ENCODE results near the gene P2RX3. TPM values are rescaled to one million over a fixed set of nuclear protein-coding genes. Genes with fewer than 3 reads are reported as not detected.

P2RX3 gene
- total RNA-seq, 4 donors from 2014 or later: not detected

GRCh38 chr11:57403802-57404147, 65.6 kb downstream of the P2RX3 start:
- no peaks in the 10 kb centered on the region for H3K36me3 ChIP-seq
- no peaks in the 10 kb centered on the region for H3K9me3 ChIP-seq
- WGBS, 2 donors (ENCODE audit: low coverage in 1 of 2): 75% methylated on average over 2 of the region's 2 CpGs; no CpG with 5 or more reads in 1 of the 2 donors
- H3K27me3 ChIP-seq: no peaks in the 10 kb centered on the region
- H3K27ac ChIP-seq: no peak overlapping the region
- H3K4me1 ChIP-seq: peaks cover 0 to 10% (median 3%) of the 10 kb centered on the region in 4 donors
- TF ChIP-seq POLR2AphosphoS5 (IDR thresholded peaks at IDR 0.05) (no peak), EP300 (IDR thresholded peaks at IDR 0.05; ENCODE audit: low read depth) (no peak), POLR2A (IDR thresholded peaks at IDR 0.05) (no peak), CTCF (IDR thresholded peaks at IDR 0.05) (no peak)
- in situ Hi-C loops (cut with MboI; ENCODE audit: low pct_ligation_motif_present in 1 of 4, low pct_unique_long_range_greater_than_20kb in 1 of 4, low sequenced_read_pairs in 3 of 4): no loop called here
- intact Hi-C loops (cut with DNase I; ENCODE audit: low total_unique reads): no loop called here
- H3K4me3 ChIP-seq: no peak overlapping the region
- no peak for DNase-seq

GRCh38 chr11:57405271-57405860, 67.2 kb downstream of the P2RX3 start:
- Histone ChIP-seq H3K9me3 (no peaks in the 10 kb centered on the region), H3K36me3 (no peaks in the 10 kb centered on the region), H3K4me3 (no peak overlapping the region), H3K4me1 (peaks cover 0 to 9% (median 1%) of the 10 kb centered on the region in 4 donors), H3K27ac (no peak overlapping the region), H3K27me3 (no peaks in the 10 kb centered on the region)
- DNase-seq: no peak
- intact Hi-C loops (cut with DNase I; ENCODE audit: low total_unique reads): no loop called here
- no peak for TF ChIP-seq CTCF (IDR thresholded peaks at IDR 0.05)
- TF ChIP-seq POLR2AphosphoS5 (IDR thresholded peaks at IDR 0.05): no peak
- no peak for TF ChIP-seq EP300 (IDR thresholded peaks at IDR 0.05; ENCODE audit: low read depth)
- no peak for TF ChIP-seq POLR2A (IDR thresholded peaks at IDR 0.05)
- in situ Hi-C loops (cut with MboI; ENCODE audit: low pct_ligation_motif_present in 1 of 4, low pct_unique_long_range_greater_than_20kb in 1 of 4, low sequenced_read_pairs in 3 of 4): no loop called here
- 79 to 83% methylated on average over 1 to 4 of the region's 4 CpGs for WGBS, 2 donors (ENCODE audit: low coverage in 1 of 2)

- no peak overlapping the region for H3K27ac ChIP-seq
- intact Hi-C loops (cut with DNase I; ENCODE audit: low total_unique reads): no loop called here
- H3K9me3 ChIP-seq: no peaks in the 10 kb centered on the region
- in situ Hi-C loops (cut with MboI; ENCODE audit: low pct_ligation_motif_present in 1 of 4, low pct_unique_long_range_greater_than_20kb in 1 of 4, low sequenced_read_pairs in 3 of 4): no loop called here
- TF ChIP-seq CTCF (IDR thresholded peaks at IDR 0.05): no peak
- TF ChIP-seq POLR2AphosphoS5 (IDR thresholded peaks at IDR 0.05): no peak
- no peak for TF ChIP-seq POLR2A (IDR thresholded peaks at IDR 0.05)
- TF ChIP-seq EP300 (IDR thresholded peaks at IDR 0.05; ENCODE audit: low read depth): no peak
- peaks cover 0 to 7% (median 0%) of the 10 kb centered on the region in 4 donors for H3K4me1 ChIP-seq
- 63 to 68% methylated on average over 4 of the region's 4 CpGs for WGBS, 2 donors (ENCODE audit: low coverage in 1 of 2)
- H3K4me3 ChIP-seq: no peak overlapping the region
- no peak for DNase-seq
- no peaks in the 10 kb centered on the region for H3K27me3 ChIP-seq
- no peaks in the 10 kb centered on the region for H3K36me3 ChIP-seq
Observed at GRCh38 chr11:57406337-57406904, 68.3 kb downstream of the P2RX3 start.

- 90% methylated on average over 9 of the region's 9 CpGs; no CpG with 5 or more reads in 1 of the 2 donors for whole genome bisulfite sequencing, 2 donors (ENCODE audit: low coverage in 1 of 2)
- Histone ChIP-seq H3K36me3 (no peaks in the 10 kb centered on the region), H3K4me1 (peaks cover 0 to 7% (median 0%) of the 10 kb centered on the region in 4 donors), H3K27me3 (no peaks in the 10 kb centered on the region), H3K4me3 (no peak overlapping the region), H3K27ac (no peak overlapping the region), H3K9me3 (no peaks in the 10 kb centered on the region)
- TF ChIP-seq POLR2AphosphoS5 (IDR thresholded peaks at IDR 0.05) (no peak), EP300 (IDR thresholded peaks at IDR 0.05; ENCODE audit: low read depth) (no peak), POLR2A (IDR thresholded peaks at IDR 0.05) (no peak), CTCF (IDR thresholded peaks at IDR 0.05) (no peak)
- intact Hi-C loops (cut with DNase I; ENCODE audit: low total_unique reads): no loop called here
- in situ Hi-C loops (cut with MboI; ENCODE audit: low pct_ligation_motif_present in 1 of 4, low pct_unique_long_range_greater_than_20kb in 1 of 4, low sequenced_read_pairs in 3 of 4): no loop called here
- DNase-seq: no peak
Observed at GRCh38 chr11:57407010-57407920, 69.1 kb downstream of the P2RX3 start.

All from transverse colon (tissue), 4 donors.